IPS-20b (cell line): ENCODE measurements around the gene SLC10A6.

Experiments used
- H3K27ac ChIP-seq: one replicate; pipeline ENCODE4 v1.5.1; 2013; ENCODE audit warnings: low read length
- H3K27me3 ChIP-seq: 2 replicates; pipeline ENCODE4 v1.6.1; 2013; ENCODE audit warnings: mild to moderate bottlenecking, low read length, inconsistent platforms; ENCODE audit not compliant: insufficient read depth
- H3K36me3 ChIP-seq: 2 replicates; pipeline ENCODE4 v1.6.1; 2013; ENCODE audit warnings: low read depth, mild to moderate bottlenecking, inconsistent platforms, low read length, moderate library complexity; ENCODE audit not compliant: insufficient read depth
- H3K4me1 ChIP-seq: 2 replicates; pipeline ENCODE4 v1.6.1; 2013; ENCODE audit warnings: mild to moderate bottlenecking, control low read depth, inconsistent platforms, low read length, moderate library complexity; ENCODE audit not compliant: insufficient read depth
- H3K4me3 ChIP-seq: 2 replicates; pipeline ENCODE4 v1.5.1; 2013; ENCODE audit warnings: mild to moderate bottlenecking, low read length, inconsistent platforms
- H3K9ac ChIP-seq: 2 replicates; pipeline ENCODE4 v1.6.1; 2013; ENCODE audit warnings: low read depth, mild to moderate bottlenecking, inconsistent platforms, low read length, moderate library complexity
- H3K9me3 ChIP-seq: 2 replicates; pipeline ENCODE4 v1.6.1; 2013; ENCODE audit warnings: mild to moderate bottlenecking, low read depth, low read length, inconsistent platforms; ENCODE audit not compliant: insufficient read depth

The SLC10A6 gene

DNA sequence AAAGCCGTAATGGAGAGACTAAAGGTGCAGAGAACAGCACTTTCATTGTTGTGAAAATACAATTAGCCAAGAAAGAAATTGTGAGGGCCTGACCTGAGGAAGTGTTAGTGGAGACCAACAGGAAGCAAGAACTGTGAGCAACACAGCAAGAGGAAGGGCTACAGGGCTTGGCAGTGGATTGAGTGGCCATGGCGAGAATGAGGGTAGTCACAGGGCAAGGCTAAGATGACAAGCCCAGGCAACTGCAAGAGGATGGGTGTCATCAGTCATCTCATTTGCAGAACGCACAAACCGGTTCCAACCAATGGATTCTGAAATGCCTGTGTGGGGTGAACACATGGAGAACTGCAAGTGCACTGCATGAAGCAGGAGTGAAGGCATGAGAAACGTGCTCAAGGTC, 3.6 kb downstream of the SLC10A6 start:
- H3K4me3 ChIP-seq, result no peak overlapping the region
- no peaks in the 10 kb centered on the region for H3K9me3 ChIP-seq
- no peaks in the 10 kb centered on the region for H3K36me3 ChIP-seq
- H3K27ac ChIP-seq, result no peak overlapping the region
- no peaks in the 10 kb centered on the region for H3K27me3 ChIP-seq
- H3K4me1 ChIP-seq, result peaks cover 6% of the 10 kb centered on the region; the same call in 1 of the 2 replicates
- H3K9ac ChIP-seq, result no peak overlapping the region

DNA sequence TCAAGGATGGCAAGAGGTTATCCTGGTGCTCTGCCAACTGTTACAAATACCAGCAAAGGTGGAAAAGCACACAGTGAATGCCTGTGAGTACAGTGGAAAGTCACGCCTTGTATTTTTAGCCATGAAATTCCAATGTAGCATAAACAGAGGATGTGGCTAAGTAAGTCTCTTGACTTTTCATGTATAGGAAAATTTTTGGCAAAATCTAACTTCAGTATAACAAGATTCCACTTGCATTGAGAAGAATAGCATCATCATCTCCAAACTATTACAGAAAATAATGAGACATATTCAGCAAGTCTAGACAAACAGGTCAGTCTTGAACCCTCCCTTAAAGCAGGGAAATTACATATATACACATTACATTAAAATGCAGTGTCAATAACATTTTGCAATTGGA, 7.9 kb downstream of the SLC10A6 start:
- Histone ChIP-seq H3K27ac (no peak overlapping the region), H3K36me3 (no peaks in the 10 kb centered on the region), H3K27me3 (no peaks in the 10 kb centered on the region), H3K9ac (no peak overlapping the region), H3K4me1 (no peaks in the 10 kb centered on the region), H3K9me3 (no peaks in the 10 kb centered on the region), H3K4me3 (no peak overlapping the region)

DNA sequence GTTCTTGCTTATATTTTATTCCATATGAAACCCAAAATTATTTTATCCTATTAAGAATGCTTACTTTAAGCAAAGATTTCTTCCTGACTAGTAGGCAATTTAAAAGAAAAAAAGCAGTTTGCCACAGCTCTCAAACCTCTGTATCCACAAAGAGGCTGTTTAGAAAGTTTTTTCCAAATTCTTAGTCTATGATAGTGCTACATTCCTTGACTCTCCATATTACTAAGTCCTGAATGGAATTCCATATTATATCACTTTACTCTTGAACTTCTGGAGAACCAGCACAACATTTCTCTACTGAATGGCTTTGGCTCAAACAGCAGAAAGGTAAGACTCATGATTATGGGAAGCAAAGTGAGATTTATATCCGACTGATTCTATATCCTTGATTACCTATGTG, 8.3 kb downstream of the SLC10A6 start:
- no peak overlapping the region for H3K27ac ChIP-seq
- H3K4me1 ChIP-seq, result no peaks in the 10 kb centered on the region
- no peaks in the 10 kb centered on the region for H3K36me3 ChIP-seq
- H3K27me3 ChIP-seq, result no peaks in the 10 kb centered on the region
- no peaks in the 10 kb centered on the region for H3K9me3 ChIP-seq
- no peak overlapping the region for H3K9ac ChIP-seq
- H3K4me3 ChIP-seq, result no peak overlapping the region

DNA sequence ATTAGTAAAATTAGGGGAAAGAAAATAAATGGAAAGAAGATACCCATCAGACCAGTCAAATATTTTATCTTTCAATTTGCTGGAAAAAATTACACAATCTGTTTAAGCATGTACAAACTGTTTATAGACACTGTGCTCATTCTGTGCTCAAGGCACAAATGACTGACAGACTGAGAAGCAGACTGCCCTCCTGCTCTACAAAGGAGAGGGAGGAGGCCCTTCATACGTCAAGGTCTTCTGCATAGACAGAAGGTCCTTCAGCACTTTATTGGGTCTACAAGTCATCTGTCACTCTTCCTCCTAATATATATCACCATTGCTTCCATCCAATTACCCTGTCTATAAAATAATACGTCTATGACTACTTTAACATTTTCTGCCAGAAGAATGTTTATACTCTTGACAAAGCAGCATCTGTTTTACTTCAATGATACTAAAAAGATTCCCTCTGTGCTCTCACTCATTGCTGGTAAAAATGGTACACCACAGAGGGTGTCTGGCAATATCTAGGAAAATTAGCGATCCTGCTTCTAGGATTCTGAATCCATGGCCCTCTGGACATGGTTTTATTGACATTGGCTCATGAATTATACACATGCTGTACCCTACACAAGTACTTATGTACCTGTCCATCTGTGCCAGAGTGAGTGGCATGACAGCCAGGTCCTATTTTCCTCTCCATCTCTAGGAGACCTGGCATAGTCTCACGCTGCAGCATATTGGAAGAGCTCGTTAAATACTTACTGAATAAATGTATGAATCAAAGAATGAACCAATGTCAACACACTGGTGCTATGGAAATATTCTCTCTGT, 11.3 kb downstream of the SLC10A6 start:
- Histone ChIP-seq H3K27me3 (no peaks in the 10 kb centered on the region), H3K9ac (no peak overlapping the region), H3K36me3 (no peaks in the 10 kb centered on the region), H3K4me1 (no peaks in the 10 kb centered on the region), H3K9me3 (no peaks in the 10 kb centered on the region), H3K4me3 (no peak overlapping the region), H3K27ac (no peak overlapping the region)

DNA sequence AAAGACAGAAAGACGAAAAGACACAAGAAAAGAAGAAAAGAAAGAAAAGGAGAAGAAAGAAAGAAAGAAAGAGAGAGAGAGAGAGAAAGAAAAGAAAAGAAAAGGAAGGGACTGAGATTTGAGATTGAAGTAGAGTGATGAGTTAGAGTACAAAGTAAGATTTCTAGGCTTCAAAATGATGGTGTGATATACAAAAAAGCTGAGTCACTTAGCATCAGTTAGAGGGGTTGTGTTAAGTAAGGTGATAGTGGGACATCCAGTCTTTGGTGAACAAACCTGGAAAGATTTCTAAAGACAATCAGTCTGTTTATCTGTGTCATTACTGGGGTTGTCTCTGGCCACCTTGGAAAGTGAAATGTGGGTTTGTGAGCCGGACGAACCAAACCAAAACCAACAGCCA, 13.5 kb downstream of the SLC10A6 start:
- no peak overlapping the region for H3K9ac ChIP-seq
- H3K4me1 ChIP-seq, result no peaks in the 10 kb centered on the region
- no peak overlapping the region for H3K27ac ChIP-seq
- no peaks in the 10 kb centered on the region for H3K27me3 ChIP-seq
- H3K36me3 ChIP-seq, result no peaks in the 10 kb centered on the region
- H3K9me3 ChIP-seq, result no peaks in the 10 kb centered on the region
- H3K4me3 ChIP-seq, result no peak overlapping the region

DNA sequence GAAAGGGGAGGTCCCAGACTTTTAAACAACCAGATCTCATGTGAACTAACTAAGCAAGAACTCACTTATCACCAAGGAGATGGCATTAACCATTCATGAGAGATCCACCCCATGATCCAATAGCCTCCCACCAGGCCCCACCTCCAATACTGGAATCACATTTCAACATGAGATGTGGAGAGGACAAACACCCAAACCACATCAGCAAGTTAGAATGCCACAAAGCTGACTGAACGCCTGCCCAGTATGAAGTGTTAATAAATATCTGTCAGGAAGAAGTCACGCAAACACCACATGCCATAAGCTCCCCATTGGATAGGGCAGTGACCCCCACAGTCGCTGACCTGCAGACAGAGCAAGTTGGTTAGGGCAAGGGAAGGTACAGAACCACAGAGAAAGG, 14.3 kb downstream of the SLC10A6 start:
- Histone ChIP-seq H3K9ac (no peak overlapping the region), H3K4me1 (no peaks in the 10 kb centered on the region), H3K36me3 (no peaks in the 10 kb centered on the region), H3K9me3 (no peaks in the 10 kb centered on the region), H3K27me3 (no peaks in the 10 kb centered on the region), H3K27ac (no peak overlapping the region), H3K4me3 (no peak overlapping the region)

DNA sequence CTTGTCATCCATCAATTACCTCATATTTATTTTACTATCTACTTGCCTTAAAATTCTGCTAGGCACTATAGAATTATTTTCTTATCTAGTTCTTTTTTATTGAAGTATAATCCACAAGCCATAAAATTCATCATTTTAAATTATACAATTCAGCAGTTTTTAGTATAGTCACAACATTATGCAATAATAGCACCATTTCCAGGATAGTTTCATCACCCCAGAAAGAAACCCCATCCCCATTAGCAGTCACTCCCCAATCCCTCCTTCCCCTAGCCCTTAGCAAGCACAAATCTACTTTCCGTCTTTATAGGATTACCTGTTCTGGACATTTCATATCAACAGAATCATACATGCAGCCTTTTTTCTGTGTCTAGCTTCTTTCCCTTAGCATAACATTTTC, 15.6 kb downstream of the SLC10A6 start:
- Histone ChIP-seq H3K9ac (no peak overlapping the region), H3K9me3 (no peaks in the 10 kb centered on the region), H3K4me3 (no peak overlapping the region), H3K4me1 (no peaks in the 10 kb centered on the region), H3K27me3 (no peaks in the 10 kb centered on the region), H3K36me3 (no peaks in the 10 kb centered on the region), H3K27ac (no peak overlapping the region)

DNA sequence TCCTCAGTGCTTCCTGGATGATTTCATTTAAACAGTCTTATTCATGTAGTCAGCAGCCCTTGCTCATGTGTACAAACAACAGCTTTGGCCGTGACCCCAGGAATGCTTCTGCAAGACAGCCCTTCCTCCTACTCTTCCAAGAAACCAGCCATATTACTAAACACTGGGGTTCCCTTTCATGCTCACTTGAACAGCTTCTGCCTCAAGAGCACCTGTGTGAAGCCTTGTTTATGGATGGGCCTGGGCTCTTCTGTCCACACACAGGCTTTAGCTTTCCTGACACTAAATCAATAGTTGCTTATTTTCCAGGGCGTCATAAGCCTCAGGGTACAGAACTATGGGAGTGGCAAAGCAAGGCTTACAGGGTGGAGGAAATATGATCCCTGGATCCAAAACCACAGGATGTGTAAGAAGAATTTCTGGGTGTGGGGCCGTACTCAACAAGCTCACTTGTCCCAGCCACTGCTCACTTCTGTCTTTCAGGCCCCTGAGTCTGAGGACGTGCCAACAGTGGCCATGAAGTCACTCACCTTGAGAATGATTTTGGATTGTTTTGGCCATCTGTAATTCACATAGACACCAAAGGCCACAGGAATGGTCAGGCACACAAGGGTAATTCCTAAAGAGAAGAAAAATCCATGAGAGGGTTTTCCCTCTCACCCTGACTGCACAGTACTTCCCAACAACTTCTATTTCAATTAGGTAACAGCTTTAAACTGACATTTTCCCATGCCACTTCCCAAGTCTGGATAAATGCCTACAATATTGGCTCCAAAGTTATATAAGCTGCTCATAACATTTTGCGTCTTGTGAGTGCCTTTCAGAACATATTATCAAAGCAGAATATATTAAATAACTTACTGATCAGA, 17.7 kb downstream of the SLC10A6 start:
- Histone ChIP-seq H3K9ac (no peak overlapping the region), H3K36me3 (no peaks in the 10 kb centered on the region), H3K27ac (no peak overlapping the region), H3K27me3 (no peaks in the 10 kb centered on the region), H3K9me3 (no peaks in the 10 kb centered on the region), H3K4me3 (no peak overlapping the region), H3K4me1 (no peaks in the 10 kb centered on the region)

DNA sequence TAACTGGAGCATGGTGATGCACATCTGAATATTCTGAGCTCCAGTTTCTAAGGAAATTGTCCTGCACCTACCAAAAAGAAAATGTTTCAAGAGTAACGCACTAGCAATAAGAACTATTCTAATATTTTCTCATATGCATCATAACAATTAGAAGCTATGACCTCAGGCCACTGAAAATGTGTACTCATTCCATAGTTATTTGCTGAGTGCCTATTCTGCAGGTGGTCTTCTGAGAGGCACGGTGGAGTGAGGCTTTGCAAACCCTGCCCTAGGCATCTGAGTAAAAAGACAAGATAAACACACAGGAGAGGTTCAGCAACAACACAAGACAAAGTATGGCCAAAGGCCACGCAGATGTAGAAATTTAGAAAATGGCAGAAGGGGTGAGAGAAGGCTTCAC, 23.7 kb downstream of the SLC10A6 start:
- Histone ChIP-seq H3K27ac (no peak overlapping the region), H3K9me3 (no peaks in the 10 kb centered on the region), H3K36me3 (no peaks in the 10 kb centered on the region), H3K9ac (no peak overlapping the region), H3K4me1 (no peaks in the 10 kb centered on the region; the same call in 1 of the 2 replicates), H3K4me3 (no peak overlapping the region), H3K27me3 (no peaks in the 10 kb centered on the region)

DNA sequence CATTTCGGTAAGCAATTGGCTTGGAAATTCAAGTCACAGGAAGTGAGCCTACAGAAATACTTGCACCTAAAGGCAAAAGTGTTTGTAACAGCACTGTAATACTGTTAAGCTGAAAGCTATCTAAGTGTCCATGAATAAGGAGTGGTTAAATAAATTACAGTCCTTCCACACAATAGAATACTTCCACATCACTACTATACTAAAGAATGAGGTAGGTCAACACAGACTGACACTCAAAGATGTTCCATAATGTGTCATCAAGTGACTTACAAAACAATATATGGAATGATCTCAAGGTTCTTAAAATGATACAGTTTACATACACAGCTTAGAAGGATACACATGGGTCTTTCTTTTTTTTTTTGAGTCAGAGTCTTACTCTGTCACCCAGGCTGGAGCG, 27.0 kb downstream of the SLC10A6 start:
- no peaks in the 10 kb centered on the region for H3K36me3 ChIP-seq
- H3K27me3 ChIP-seq, result no peaks in the 10 kb centered on the region
- no peaks in the 10 kb centered on the region; the same call in 1 of the 2 replicates for H3K4me1 ChIP-seq
- no peak overlapping the region for H3K27ac ChIP-seq
- H3K4me3 ChIP-seq, result no peak overlapping the region
- no peaks in the 10 kb centered on the region for H3K9me3 ChIP-seq
- H3K9ac ChIP-seq, result no peak overlapping the region

DNA sequence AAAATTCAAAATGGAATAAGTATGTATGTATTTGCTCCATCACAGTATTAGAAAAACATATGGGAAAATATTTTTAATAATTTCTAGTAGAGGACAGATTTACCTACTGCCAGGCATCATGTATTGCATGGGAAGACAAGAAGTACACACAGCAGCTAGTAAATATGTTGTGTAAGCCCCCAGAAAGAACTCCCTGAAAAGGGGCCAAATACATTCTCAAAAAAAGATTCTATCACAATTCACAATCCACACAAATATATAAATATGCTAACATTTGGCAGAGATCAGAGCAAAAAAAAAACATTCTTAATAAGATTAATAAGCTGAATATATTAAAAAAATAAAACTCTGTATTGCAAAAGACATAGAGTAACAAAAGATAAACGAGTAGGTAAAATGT, 28.0 kb downstream of the SLC10A6 start:
- Histone ChIP-seq H3K9ac (no peak overlapping the region), H3K36me3 (peaks cover 1% of the 10 kb centered on the region; the same call in 1 of the 2 replicates), H3K27ac (no peak overlapping the region), H3K9me3 (no peaks in the 10 kb centered on the region), H3K4me3 (no peak overlapping the region), H3K27me3 (no peaks in the 10 kb centered on the region), H3K4me1 (no peaks in the 10 kb centered on the region; the same call in 1 of the 2 replicates)

DNA sequence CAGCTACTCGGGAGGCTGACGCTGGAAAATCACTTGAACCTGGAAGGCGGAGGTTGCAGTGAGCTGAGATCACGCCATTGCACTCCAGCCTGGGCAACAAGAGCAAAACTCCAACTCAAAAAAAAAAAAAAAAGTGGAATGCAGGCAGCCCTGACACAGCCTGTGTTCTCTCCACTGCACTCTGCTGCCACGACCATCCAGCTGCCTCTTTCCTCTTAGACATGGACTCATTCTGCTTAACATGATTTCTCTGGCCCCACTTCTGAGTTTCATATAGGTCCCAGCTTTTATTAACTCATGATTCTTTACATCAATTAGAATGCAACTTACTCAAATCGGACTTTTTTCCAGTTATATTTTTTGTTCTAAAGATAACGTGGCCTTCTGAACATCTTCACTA, 29.6 kb downstream of the SLC10A6 start:
- no peak overlapping the region for H3K9ac ChIP-seq
- peaks cover 3% of the 10 kb centered on the region; the same call in 1 of the 2 replicates for H3K9me3 ChIP-seq
- no peaks in the 10 kb centered on the region for H3K4me1 ChIP-seq
- no peak overlapping the region for H3K4me3 ChIP-seq
- H3K27me3 ChIP-seq, result no peaks in the 10 kb centered on the region
- H3K36me3 ChIP-seq, result peaks cover 17% of the 10 kb centered on the region
- H3K27ac ChIP-seq, result no peak overlapping the region
